Activated CD4-positive, alpha-beta T cell treated with anti-CD3 and anti-CD28 coated beads for 1 hour (primary cell): ENCODE measurements around the gene TSPAN15.
"Not testable (repeated sequence)": the region's sequence is repeated elsewhere in the genome, so short reads cannot be mapped to it uniquely, and the experiment has no call there.

Source experiments
- DNase-seq: peaks from one replicate; pipeline ENCODE4 v3.0.0-alpha.2; 2020

The TSPAN15 gene

DNA sequence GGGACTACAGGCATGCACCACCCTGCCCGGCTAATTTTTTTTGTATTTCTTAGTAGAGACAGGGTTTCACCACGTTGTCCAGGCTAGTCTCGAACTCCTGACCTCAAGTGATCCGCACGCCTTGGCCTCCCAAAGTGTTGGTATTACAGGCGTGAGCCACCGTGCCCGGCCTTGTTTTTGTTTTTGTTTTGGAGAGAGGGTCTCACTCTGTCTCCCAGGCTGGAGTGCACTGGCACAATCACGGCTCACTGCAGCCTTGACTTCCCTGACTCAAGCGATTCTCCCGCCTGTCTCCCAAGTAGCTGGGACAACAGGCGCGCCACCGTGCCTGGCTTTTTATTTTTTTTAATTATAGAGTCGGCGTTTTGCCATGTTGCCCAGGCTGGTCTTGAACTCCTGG, 870 bp upstream of the TSPAN15 start:
- not testable (repeated sequence) for DNase-seq

DNA sequence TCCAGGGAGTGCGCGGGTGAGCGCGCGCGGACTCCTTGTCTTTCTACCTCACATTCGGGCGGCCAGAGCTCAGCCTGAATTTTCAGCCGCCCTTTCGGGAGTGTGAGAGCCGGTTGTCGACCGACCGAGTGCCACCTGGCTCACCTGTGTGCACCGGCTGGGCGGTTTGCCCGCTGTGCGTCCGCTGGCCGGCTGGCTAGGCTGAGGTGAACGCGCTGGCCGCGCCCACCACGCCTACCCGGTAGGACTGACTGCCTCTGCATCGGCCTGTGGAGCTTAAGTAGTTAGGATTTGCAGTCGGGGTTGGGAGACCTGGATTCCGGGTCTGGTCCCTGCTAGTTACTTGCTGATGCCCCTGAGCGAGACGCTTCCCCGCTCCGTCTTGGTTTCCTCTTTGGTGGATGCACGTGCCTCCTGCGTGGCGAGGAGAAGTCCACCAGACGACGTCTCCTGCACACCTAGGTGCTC, 553 bp downstream of the TSPAN15 start:
- no peak for DNase-seq

DNA sequence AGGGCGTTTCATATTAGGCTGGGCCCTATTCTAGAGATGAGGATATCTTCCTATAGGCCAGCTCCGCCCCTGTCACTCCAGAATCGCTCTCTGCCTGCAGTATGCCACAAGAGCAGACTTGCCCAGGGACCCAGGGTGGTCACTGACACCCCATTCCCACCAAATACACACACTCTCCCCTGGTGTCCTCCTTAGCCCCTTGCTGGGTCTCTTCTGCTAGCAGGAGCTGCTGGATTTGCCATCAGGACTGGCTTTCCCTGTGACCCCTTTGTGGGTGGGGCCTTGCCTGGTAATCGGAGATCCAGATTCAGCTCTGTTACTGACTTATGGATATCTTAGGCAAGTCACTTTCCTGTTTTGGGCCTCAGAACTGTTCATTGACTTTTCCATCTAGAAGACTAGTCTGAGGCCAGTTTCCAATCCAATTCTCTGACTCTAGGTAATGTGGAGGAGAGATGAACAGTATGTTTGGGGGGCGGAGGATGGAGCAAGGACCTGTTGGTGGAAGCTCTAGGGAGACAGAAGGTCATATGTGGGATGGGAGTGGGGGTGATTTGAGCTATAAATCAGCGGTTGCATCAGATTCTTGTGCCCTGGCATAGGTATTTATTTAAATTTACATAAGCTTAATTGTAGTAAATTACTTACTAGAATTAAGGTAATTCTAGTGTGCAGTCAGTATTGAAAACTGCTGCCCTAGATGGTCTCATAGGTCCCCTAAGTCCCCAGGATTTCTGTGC, 1.6 kb downstream of the TSPAN15 start:
- no peak for DNase-seq

DNA sequence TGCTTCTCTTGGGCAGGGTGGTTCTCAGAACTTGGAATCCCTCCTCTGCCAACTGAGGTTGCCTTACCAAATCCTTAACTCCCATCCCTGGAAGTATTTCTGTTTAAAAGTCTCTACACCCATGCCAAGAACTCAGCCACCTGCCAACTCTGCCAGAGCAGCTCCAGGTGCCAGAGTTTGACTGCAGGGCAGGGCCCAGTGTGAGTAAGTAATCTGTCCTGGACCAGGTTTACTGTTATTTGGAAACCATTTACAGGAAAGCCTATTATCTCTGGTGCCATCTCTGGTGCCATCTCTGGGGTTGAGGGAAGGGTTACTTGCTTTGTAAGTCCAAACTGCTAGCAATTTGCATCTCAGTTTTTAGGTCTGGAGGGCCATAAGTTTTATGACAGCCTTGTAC, 2.5 kb downstream of the TSPAN15 start:
- DNase-seq = no peak

DNA sequence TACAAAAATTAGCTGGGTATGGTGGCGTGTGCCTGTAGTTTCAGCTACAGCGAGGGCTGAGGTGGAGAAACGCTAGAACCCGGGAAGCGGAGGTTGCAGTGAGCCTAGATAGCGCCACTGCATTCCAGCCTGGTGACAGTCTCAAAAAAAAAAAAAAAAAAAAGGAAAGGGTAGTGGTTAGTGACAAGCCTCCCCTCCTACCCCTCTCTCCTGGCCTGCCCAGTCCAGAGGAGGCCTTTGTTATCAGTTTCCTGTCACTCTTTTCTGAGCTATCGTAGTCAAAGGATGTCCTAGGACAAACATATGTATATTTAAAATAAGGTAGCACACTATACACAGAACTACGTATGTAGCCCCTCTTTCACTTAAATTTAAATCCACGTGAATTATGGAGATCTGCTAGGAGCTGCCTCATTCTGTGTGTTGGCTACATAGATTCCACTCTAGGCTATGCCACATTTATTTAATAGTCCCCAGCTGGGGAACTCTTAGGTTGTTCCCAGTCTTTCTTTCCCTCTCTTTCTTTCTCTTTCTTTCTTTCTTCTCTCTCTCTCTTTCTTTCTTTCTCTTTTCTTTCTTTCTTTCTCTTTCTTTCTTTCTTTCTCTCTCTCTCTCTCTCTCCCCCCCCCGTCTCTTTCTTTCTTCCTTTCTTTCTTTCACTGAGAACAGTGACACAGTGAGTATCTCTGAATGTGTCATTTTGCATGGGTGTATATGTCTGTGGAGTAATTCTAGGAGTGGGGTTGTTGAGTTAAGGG, 3.9 kb downstream of the TSPAN15 start:
- DNase-seq = no peak

DNA sequence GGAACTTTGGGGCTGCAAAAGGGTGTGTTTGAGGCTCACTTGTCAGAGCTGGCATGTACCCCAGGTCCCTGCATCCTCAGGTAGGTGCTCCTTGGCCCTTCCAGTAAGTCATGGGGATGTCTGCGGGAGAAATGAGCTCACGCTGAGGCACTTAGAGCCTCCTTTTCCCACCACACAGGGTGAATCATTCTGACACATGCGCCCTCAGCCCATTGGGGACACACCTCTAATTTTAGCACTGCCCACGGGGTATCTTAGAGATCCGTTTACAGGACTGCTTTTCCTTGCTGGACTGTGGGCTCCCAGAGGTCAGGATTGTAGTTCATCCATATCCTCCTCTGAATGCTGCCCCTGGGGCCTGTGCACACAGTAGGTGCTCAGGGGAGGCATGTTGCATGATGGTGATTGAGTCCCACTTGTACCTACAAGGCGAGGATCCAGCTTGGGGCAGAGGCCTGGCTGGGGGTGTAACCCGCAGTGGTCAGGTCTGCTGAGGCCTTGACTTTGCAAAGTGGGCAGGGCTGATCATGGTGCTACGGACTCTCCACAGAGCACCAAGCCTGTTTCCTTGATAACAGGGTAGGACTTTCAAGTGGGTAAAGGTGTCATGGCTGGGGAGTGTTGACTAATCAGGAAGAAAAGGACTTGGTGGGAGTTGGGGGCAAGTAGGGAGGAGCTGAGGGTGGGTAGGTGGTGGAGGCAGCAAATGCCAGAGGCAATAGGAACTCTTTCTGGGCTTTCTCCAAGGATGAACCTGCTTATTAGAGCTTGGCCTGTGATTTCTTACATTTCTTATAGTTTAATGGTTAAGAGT, 5.8 kb downstream of the TSPAN15 start:
- DNase-seq = no peak

DNA sequence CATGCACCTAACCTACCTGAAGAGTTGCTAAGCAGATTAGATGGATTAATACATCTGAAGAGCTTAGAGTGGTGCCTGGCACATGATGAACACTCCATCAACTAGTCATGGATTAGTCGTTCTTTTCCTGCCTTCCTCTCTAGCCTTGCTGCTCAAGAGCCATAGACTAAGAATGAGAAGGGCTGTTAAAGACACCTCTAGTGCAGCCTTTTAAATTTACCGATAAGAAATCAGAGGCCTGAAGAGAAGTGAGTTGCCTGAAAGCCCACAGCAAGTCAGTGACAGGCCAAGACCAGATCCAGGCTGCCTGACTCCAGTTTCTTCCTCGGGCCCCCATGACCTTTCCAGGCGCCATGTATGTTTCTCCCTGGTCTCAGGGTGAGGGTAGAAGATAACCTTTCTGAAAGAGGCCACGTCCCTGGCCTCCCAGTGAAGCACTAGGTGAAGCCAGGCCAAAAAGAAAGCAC, 6.5 kb downstream of the TSPAN15 start:
- DNase-seq = no peak

DNA sequence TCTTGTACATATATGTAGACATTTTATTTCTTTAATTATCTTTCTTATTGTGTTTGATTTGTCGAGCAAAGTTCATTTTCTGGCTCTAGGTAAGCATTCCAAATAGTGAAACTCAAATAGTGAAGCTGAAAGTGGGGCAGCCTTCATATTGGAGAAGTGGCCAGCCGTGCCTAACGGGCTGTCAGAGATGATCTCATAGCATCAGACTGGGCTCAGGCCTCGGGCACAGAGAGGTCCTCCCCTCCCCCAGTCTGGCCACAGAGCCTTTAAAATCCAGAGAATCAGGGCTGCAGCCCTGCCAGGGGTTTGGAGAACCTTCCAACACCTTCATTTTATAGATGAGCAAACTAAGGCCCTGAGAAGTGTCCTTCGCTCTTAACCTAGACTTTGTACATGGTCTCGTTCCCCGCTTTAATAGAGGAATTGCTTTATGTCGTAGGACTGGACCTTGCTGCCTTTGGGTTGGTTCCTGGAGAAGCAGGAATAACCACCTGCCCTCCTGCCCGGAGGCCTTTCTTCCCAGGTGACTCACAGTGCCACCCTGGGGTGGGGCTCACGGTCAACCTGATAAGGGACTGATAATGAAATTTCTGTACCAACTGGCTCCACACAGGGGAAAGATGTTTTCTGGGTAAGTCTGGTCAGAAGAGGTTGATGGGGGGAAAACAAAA, 7.3 kb downstream of the TSPAN15 start:
- no peak for DNase-seq

DNA sequence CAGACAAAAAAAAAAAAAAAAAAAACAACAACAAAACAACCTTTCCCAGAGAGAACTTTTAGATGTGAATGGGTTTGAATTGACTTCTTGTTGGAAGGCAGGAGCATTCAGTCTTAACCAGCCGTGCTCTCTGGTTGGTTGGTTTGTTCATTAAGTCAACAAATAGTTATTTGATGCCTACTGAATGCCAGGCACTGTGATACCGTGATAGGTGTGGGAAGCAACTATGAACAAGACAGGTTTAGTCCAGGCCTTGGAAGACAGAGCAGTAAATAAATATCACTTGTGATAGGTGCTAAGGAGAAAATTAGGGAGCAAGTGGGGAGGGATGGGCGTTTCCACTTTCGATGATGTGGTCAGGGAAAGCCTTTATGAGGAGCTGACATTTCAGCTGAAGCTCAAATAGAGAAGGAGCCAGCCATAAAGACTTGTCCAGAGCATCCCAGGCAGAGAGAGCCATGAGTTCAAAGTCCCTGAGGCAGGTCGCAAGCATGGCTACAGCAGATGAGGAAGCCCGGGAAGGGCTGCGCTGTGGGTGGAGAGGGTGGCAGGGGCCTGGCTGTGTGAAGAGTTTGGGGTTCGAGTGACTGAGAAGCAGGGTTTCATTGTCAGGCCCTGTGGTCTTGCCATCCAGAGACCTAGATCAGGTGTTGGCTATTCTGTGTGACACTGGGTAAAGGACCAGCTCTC, 8.0 kb downstream of the TSPAN15 start:
- DNase-seq = no peak

DNA sequence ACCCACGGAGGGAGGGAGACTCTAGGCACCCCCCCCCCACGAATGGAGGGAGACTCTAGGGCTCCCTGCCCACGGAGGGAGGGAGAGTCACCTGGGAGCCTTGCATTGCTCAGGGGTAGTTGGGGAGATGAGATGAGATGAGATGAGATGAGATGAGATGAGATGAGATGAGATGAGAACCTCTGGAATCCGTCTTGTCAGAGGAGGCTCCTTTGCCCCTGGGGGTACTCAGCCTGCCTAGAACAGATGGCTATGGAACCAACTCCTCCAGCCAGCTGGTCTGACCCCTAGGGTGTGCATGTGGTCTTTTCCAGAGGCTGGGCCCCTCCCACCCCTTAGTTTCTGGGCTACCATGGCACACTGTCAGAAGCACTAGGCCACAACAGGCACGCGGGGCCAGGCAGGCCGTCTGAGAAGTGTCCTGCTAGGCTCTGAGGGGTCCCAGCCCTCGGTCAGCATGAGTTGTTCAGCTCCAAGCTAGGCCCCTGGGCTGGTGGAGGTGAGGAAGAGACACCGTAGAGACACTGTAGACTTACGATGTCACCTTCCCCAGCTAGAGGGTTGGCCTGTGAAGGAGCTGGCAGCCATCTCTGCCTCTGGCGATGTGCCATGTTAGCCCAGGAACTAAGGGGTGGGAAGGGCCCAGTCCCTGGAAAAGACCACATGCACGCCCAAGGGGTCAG, 8.8 kb downstream of the TSPAN15 start:
- no peak for DNase-seq

DNA sequence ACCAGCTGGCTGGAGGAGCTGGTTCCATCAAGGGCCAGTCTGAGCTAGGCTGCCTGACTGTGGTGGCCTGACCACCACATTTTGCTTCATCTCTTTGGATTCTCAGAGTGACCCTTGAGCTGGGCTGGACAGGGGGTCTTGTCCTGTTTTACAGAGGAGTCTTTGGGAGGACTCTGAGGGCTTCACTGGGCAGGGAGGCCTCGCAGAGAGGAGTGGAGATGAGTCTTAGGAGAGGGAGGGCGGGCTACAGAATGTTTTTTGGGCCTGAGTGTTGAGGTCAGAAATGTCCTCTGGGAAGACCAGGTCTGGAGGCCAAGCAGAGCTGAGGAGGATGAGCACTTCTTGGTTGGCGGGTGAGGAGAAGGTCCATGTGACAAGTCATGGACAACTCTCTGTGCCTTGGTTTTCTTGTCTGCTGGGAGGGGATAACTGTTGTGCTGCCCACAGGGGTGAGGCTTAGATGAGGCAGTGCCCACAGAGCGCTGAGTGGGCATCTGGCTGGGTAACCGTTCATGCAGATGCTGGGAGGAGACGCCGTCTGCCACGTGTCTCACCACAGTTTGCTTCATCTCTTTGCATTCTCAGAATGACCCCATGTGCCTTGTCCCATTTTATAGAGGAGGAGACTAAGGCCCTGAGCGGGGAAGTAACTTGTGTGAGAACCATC, 9.4 kb downstream of the TSPAN15 start:
- DNase-seq = no peak

DNA sequence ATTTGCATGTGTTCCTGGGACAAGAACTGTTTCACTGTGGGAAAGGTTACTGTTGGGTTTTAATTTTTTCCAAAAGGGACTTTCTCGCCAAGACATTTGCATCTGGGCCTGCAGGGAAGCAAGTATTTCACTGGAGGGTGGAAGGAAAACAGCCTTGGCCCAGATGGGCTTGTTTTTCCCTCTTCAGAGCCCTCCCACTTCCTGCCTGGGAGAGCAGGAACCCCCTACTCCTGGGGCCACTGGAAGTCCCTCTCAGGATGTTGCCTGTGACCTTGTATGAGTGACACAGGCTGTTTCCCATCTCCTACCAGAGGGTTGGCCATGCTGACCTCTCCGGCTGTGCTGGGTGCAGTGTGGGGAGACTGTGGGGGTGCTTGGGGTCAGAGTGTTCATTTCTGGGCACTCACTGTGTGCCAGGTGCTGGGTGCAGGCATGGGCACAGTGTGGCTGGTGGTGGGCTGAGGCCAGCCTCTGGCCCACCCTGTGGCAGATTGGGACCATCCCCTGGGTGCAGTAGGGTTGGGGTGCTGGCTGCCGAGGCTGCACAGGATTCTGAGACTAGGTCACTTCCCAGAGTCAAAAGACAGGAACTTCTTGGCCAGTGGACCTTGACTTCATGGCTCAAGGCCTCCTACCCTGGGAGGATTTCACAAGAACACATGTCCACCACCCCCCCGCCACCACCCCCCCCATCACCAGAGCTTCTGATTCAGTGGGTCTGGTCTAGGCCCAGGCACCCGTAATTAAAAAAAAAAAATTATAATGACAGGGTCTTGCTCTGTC, 10.2 kb downstream of the TSPAN15 start:
- DNase-seq = no peak

DNA sequence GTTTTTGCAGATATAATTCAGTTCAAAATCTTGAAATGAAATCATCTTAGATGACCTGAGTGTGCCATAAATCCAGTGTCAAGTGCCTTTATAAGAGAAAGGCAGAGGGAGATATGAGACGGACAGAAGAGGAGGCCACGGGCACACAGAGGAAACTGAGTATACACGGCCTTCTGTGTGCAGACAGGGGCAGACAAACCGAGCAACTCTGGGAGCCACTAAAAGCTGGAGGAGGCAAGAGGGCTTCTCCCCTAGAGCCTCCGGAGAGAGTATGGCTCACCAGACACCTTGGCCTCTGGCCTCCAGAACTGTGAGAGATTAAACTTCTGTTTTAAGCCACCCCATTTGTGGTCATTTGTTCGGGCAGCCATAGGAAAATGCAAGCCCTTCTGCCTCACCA, 12.6 kb downstream of the TSPAN15 start:
- DNase-seq = no peak

DNA sequence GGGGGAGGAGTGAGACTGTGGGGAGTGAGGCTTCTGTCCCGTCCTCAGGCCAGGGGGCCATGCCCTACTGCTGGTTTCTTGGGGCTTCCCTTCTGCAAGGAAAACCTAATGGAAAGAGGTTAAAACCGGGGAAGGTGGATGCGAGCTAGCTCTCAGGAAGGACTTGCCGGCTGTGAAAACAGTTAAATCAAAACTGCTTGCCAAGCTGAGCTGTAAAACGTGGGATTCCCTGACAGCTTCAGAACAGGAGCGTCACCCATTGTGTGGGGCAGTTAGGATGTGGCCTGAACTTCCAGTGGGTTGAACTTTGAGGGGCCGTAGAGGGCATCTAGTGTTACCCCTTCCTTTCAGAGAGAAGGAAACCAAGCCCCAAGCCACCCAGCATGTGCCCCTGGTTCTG, 13.1 kb downstream of the TSPAN15 start:
- no peak for DNase-seq

DNA sequence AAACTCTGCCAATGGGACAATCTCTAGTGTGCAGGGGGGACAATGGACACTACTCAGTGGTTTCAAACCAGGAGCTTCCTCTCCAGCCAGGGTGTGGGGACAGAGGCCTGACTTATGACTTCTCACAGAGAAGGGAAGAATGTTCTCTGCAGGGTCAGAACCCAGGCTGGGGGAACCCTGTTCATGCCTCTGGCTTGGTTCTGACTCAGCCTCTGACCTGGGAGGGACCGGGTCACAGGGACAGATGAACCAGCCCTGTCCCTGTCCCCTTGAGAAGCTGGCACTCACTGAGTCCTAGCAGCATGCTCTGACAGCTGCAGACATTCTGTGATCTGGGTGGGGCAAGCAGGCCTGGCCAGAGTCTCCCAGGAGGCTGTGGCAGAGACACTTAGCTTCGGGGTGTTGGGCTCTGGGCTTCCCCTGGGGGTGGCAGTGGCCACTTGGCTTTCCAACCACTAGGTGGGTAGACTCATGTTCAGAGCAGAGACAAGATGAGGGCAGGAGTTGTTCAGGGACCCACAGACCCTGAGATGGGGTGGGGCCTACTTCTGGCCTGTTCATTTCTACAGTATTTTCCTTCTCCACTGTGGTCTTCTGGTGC, 13.6 kb downstream of the TSPAN15 start:
- DNase-seq = no peak

DNA sequence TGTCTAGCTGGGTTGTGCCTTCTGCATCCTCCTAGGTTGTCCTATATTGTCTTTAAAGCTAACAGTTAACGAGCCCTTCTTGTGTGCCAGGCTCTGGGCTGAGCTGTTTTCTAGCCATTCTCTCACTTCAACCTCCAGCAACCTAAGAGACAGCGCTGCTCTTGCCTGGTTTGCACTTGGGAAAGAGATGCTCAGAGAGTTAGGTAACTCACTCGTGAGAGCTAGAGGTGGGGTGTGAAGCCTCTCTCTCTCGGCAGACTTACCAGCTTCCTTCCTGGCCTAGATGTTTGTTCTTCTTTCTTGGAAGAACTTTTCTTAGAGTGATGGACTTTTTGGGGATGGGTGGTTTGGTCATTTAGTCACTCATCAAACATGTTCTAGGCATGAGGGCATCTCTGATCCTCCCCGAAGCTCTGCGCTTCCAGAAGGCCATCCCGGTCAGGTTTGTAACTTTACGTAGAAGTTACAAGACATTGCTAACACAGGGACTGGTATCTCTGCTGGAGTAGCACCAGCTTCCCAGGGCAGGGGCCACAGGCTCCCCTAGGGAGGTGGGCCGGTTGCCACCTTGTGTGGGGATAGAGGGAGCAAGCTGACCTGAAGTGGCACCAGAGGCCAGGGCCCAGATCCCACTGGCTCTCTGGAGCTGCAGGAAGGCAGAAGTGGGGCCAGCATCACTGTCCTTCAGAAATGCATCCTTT, 14.3 kb downstream of the TSPAN15 start:
- no peak for DNase-seq

DNA sequence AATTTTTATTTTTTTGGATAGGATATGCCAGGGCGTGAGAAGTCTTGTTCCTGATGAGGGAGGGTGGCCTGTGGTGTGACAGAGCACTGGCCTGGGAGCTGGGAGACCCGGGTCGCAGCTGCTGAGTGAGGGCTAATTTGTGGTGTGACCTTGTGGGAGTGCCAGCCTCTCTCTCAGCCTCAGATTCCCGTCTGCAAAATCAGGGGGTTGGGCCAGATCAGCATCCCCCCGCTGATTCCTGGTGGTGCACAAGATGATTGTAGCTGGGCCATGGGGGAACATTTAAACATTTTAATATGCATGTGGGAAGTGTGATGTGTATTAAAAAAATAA, 14.9 kb downstream of the TSPAN15 start:
- no peak for DNase-seq

DNA sequence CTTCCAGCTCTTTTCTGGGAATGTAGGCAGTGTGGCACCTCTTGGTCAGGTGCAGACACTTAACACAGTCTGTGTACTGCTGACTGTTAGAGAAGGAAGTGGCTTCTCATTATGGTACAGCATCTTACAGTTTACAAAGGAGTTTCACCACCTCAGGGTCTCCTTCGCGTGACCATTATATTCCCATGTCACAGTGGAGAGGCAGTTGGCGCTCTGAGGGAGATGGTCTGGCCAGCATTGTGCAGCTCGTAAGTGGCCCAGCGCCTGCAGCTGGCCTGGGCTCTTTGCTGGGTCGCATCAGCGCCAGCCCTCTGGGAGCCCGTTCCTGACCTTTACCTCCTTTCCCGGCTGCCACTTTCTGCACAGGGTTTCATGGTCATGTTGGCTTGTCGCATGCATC, 15.4 kb downstream of the TSPAN15 start:
- DNase-seq = no peak
